ENCODE data around the gene CSAD. TPM values are rescaled to one million over a fixed set of nuclear protein-coding genes. Genes with fewer than 3 reads are reported as not detected.

Gene CSAD
- total RNA-seq, 4 donors from 2014 or later = 7.2 to 33.6 (median 19.2) TPM

DNA sequence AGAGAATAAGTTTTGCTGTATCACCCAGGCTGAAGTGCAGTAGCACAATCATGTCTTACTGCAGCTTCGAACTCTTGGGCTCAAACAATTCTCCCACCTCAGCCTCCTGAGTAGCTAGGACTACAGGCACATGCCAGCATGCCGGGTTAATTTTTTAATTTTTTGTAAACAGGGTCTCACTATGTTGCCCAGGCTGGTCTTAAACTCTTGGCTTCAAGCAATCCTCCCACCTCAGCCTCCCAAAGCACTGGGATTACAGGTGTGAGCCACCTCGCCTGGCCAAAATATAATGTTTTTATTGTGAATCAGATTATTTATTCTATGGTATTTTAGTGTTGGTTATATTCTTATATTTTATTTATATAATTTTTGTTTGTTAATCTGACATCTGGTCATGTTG, 4.0 kb downstream of the CSAD start:
- no peak overlapping the region for H3K4me3 ChIP-seq (ENCODE audit: low read depth, poor library complexity, severe bottlenecking)
- intact Hi-C loops (cut with DNase I; ENCODE audit: low total_unique reads) = no loop called here
- 92 to 94% methylated on average over 3 of the region's 3 CpGs for WGBS, 2 donors
- no peak for DNase-seq (ENCODE audit: low spot score in 2 of 2)
- TF ChIP-seq POLR2A (IDR thresholded peaks at IDR 0.05) = no peak
- TF ChIP-seq, protein P1, sequence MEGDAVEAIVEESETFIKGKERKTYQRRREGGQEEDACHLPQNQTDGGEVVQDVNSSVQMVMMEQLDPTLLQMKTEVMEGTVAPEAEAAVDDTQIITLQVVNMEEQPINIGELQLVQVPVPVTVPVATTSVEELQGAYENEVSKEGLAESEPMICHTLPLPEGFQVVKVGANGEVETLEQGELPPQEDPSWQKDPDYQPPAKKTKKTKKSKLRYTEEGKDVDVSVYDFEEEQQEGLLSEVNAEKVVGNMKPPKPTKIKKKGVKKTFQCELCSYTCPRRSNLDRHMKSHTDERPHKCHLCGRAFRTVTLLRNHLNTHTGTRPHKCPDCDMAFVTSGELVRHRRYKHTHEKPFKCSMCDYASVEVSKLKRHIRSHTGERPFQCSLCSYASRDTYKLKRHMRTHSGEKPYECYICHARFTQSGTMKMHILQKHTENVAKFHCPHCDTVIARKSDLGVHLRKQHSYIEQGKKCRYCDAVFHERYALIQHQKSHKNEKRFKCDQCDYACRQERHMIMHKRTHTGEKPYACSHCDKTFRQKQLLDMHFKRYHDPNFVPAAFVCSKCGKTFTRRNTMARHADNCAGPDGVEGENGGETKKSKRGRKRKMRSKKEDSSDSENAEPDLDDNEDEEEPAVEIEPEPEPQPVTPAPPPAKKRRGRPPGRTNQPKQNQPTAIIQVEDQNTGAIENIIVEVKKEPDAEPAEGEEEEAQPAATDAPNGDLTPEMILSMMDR (IDR thresholded peaks at IDR 0.05) = no peak

GRCh38 chr12:53174881-53175491, 5.7 kb downstream of the CSAD start:
- intact Hi-C loops (cut with DNase I; ENCODE audit: low total_unique reads) = no loop called here
- no peak overlapping the region for H3K4me3 ChIP-seq (ENCODE audit: low read depth, poor library complexity, severe bottlenecking)
- 76 to 80% methylated on average over 4 of the region's 4 CpGs for WGBS, 2 donors
- TF ChIP-seq POLR2A (IDR thresholded peaks at IDR 0.05) = no peak
- TF ChIP-seq, protein P1 (IDR thresholded peaks at IDR 0.05) = no peak
- peak in 1 of 2 donors; percentile 52 for DNase-seq (ENCODE audit: low spot score in 2 of 2)

GRCh38 chr12:53173085-53173715, 7.5 kb downstream of the CSAD start:
- no peak overlapping the region for H3K4me3 ChIP-seq (ENCODE audit: low read depth, poor library complexity, severe bottlenecking)
- WGBS, 2 donors = 85 to 91% methylated on average over 10 of the region's 10 CpGs
- TF ChIP-seq, protein P1 (IDR thresholded peaks at IDR 0.05) = no peak
- no peak for TF ChIP-seq POLR2A (IDR thresholded peaks at IDR 0.05)
- peak in 1 of 2 donors; percentile 49 for DNase-seq (ENCODE audit: low spot score in 2 of 2)
- intact Hi-C loops (cut with DNase I; ENCODE audit: low total_unique reads) = no loop called here

- H3K4me3 ChIP-seq (ENCODE audit: low read depth, poor library complexity, severe bottlenecking) = no peak overlapping the region
- WGBS, 2 donors = 85 to 88% methylated on average over 11 of the region's 11 CpGs
- intact Hi-C loops (cut with DNase I; ENCODE audit: low total_unique reads) = no loop called here
- no peak for TF ChIP-seq POLR2A (IDR thresholded peaks at IDR 0.05)
- peak in 1 of 2 donors; percentile 67 for DNase-seq (ENCODE audit: low spot score in 2 of 2)
Observed at GRCh38 chr12:53172352-53172751, 8.4 kb downstream of the CSAD start.

GRCh38 chr12:53171725-53172329, 8.9 kb downstream of the CSAD start:
- WGBS, 2 donors = 51 to 57% methylated on average over 10 of the region's 10 CpGs
- TF ChIP-seq POLR2A (IDR thresholded peaks at IDR 0.05) = no peak
- TF ChIP-seq, protein P1 (IDR thresholded peaks at IDR 0.05) = no peak
- intact Hi-C loops (cut with DNase I; ENCODE audit: low total_unique reads) = no loop called here
- peak in 1 of 2 donors; percentile 56 for DNase-seq (ENCODE audit: low spot score in 2 of 2)
- H3K4me3 ChIP-seq (ENCODE audit: low read depth, poor library complexity, severe bottlenecking) = no peak overlapping the region
